Dendritic cell treated with granulocyte-macrophage colony-stimulating factor and Interleukin-4, amounts not matched to agents 40 ng/mL and 50 ng/mL, for 4 days (primary cell): ENCODE measurements around the gene MUC5B.
"Not testable (repeated sequence)": the region's sequence is repeated elsewhere in the genome, so short reads cannot be mapped to it uniquely, and the experiment has no call there.

Source experiments
- H3K27ac Mint-ChIP-seq: one replicate; pipeline ENCODE4 v1.8.0; 2022; ENCODE audit warnings: mild to moderate bottlenecking, mixed read lengths
- H3K27me3 Mint-ChIP-seq: one replicate; pipeline ENCODE4 v1.8.0; 2022; ENCODE audit warnings: mild to moderate bottlenecking, mixed read lengths
- H3K36me3 Mint-ChIP-seq: one replicate; pipeline ENCODE4 v1.8.0; 2022; ENCODE audit warnings: low read depth, mixed read lengths
- H3K4me1 Mint-ChIP-seq: one replicate; pipeline ENCODE4 v1.8.0; 2022; ENCODE audit warnings: low read depth, mixed read lengths
- H3K4me3 Mint-ChIP-seq: one replicate; pipeline ENCODE4 v1.8.0; 2022; ENCODE audit warnings: mild to moderate bottlenecking, moderate library complexity, mixed read lengths
- H3K9me3 Mint-ChIP-seq: one replicate; pipeline ENCODE4 v1.8.0; 2022; ENCODE audit warnings: mixed read lengths
- intact Hi-C: fragments of 100-400 bp; cut with micrococcal nuclease; formaldehyde crosslinking; loops from one replicate; pipeline ENCODE4 v1.15.0; 2022

Gene MUC5B

GRCh38 chr11:1246301-1246700 is 23.4 kb downstream of the MUC5B start:
- intact Hi-C loops, H3K36me3 Mint-ChIP-seq, H3K27me3 Mint-ChIP-seq, H3K4me1 Mint-ChIP-seq, H3K4me3 Mint-ChIP-seq, H3K27ac Mint-ChIP-seq: not testable (repeated sequence)
- peaks cover 67% of the 10 kb centered on the region for H3K9me3 Mint-ChIP-seq

GRCh38 chr11:1247026-1247425 is 24.2 kb downstream of the MUC5B start:
- intact Hi-C loops, H3K27ac Mint-ChIP-seq, H3K4me1 Mint-ChIP-seq, H3K4me3 Mint-ChIP-seq, H3K36me3 Mint-ChIP-seq, H3K27me3 Mint-ChIP-seq: not testable (repeated sequence)
- H3K9me3 Mint-ChIP-seq = peaks cover 67% of the 10 kb centered on the region

- H3K27ac Mint-ChIP-seq, H3K27me3 Mint-ChIP-seq, intact Hi-C loops, H3K4me3 Mint-ChIP-seq, H3K4me1 Mint-ChIP-seq, H3K36me3 Mint-ChIP-seq: not testable (repeated sequence)
- peaks cover 60% of the 10 kb centered on the region for H3K9me3 Mint-ChIP-seq
Measured at GRCh38 chr11:1248951-1249350, 26.1 kb downstream of the MUC5B start.

- peaks cover 60% of the 10 kb centered on the region for H3K9me3 Mint-ChIP-seq
- intact Hi-C loops, H3K4me1 Mint-ChIP-seq, H3K27ac Mint-ChIP-seq, H3K36me3 Mint-ChIP-seq, H3K27me3 Mint-ChIP-seq, H3K4me3 Mint-ChIP-seq: not testable (repeated sequence)
Measured at GRCh38 chr11:1250411-1250810, 27.5 kb downstream of the MUC5B start.

GRCh38 chr11:1251236-1251770 is 28.4 kb downstream of the MUC5B start:
- Mint-ChIP-seq H3K9me3 (peaks cover 51% of the 10 kb centered on the region), H3K4me1 (peaks cover 7% of the 10 kb centered on the region), H3K36me3 (no peaks in the 10 kb centered on the region), H3K4me3 (no peak overlapping the region), H3K27me3 (no peaks in the 10 kb centered on the region), H3K27ac (no peak overlapping the region)
- intact Hi-C loops = no loop called here

- Mint-ChIP-seq H3K4me1 (peaks cover 7% of the 10 kb centered on the region), H3K27me3 (no peaks in the 10 kb centered on the region), H3K9me3 (peaks cover 40% of the 10 kb centered on the region), H3K4me3 (no peak overlapping the region), H3K36me3 (no peaks in the 10 kb centered on the region), H3K27ac (no peak overlapping the region)
- intact Hi-C loops = no loop called here
Measured at GRCh38 chr11:1252371-1253102, 29.7 kb downstream of the MUC5B start.

- H3K36me3 Mint-ChIP-seq = no peaks in the 10 kb centered on the region
- H3K9me3 Mint-ChIP-seq = peaks cover 38% of the 10 kb centered on the region
- peaks cover 7% of the 10 kb centered on the region for H3K4me1 Mint-ChIP-seq
- H3K27ac Mint-ChIP-seq = no peak overlapping the region
- no peaks in the 10 kb centered on the region for H3K27me3 Mint-ChIP-seq
- intact Hi-C loops = no loop called here
- H3K4me3 Mint-ChIP-seq = no peak overlapping the region
Measured at GRCh38 chr11:1253103-1253485, 30.2 kb downstream of the MUC5B start.

- Mint-ChIP-seq H3K4me3 (no peak overlapping the region), H3K27me3 (no peaks in the 10 kb centered on the region), H3K4me1 (peaks cover 7% of the 10 kb centered on the region), H3K27ac (no peak overlapping the region), H3K36me3 (no peaks in the 10 kb centered on the region), H3K9me3 (peaks cover 32% of the 10 kb centered on the region)
- intact Hi-C loops = no loop called here
Measured at GRCh38 chr11:1254086-1254648, 31.3 kb downstream of the MUC5B start.

- intact Hi-C loops = no loop called here
- Mint-ChIP-seq H3K36me3 (no peaks in the 10 kb centered on the region), H3K4me3 (no peak overlapping the region), H3K9me3 (peaks cover 27% of the 10 kb centered on the region), H3K27me3 (no peaks in the 10 kb centered on the region), H3K4me1 (peaks cover 7% of the 10 kb centered on the region), H3K27ac (no peak overlapping the region)
Measured at GRCh38 chr11:1254733-1255132, 31.9 kb downstream of the MUC5B start.

GRCh38 chr11:1255151-1255550 is 32.3 kb downstream of the MUC5B start:
- no peak overlapping the region for H3K4me3 Mint-ChIP-seq
- peaks cover 23% of the 10 kb centered on the region for H3K9me3 Mint-ChIP-seq
- H3K27ac Mint-ChIP-seq = no peak overlapping the region
- H3K27me3 Mint-ChIP-seq = no peaks in the 10 kb centered on the region
- peaks cover 7% of the 10 kb centered on the region for H3K4me1 Mint-ChIP-seq
- intact Hi-C loops = no loop called here
- H3K36me3 Mint-ChIP-seq = no peaks in the 10 kb centered on the region

GRCh38 chr11:1256257-1257045 is 33.6 kb downstream of the MUC5B start:
- intact Hi-C loops = no loop called here
- H3K9me3 Mint-ChIP-seq = peaks cover 10% of the 10 kb centered on the region
- H3K4me3 Mint-ChIP-seq = no peak overlapping the region
- H3K27ac Mint-ChIP-seq = no peak overlapping the region
- no peaks in the 10 kb centered on the region for H3K27me3 Mint-ChIP-seq
- no peaks in the 10 kb centered on the region for H3K4me1 Mint-ChIP-seq
- no peaks in the 10 kb centered on the region for H3K36me3 Mint-ChIP-seq

GRCh38 chr11:1257366-1257765 is 34.5 kb downstream of the MUC5B start:
- Mint-ChIP-seq H3K27ac (no peak overlapping the region), H3K4me3 (no peak overlapping the region), H3K4me1 (peaks cover 6% of the 10 kb centered on the region), H3K9me3 (peaks cover 1% of the 10 kb centered on the region), H3K36me3 (no peaks in the 10 kb centered on the region), H3K27me3 (no peaks in the 10 kb centered on the region)
- intact Hi-C loops = no loop called here

- Mint-ChIP-seq H3K4me3 (no peak overlapping the region), H3K9me3 (no peaks in the 10 kb centered on the region), H3K36me3 (no peaks in the 10 kb centered on the region), H3K27me3 (no peaks in the 10 kb centered on the region), H3K27ac (no peak overlapping the region), H3K4me1 (peaks cover 12% of the 10 kb centered on the region)
- intact Hi-C loops = no loop called here
Measured at GRCh38 chr11:1257916-1258315, 35.0 kb downstream of the MUC5B start.

- no peak overlapping the region for H3K4me3 Mint-ChIP-seq
- no peaks in the 10 kb centered on the region for H3K27me3 Mint-ChIP-seq
- intact Hi-C loops = no loop called here
- no peak overlapping the region for H3K27ac Mint-ChIP-seq
- H3K36me3 Mint-ChIP-seq = no peaks in the 10 kb centered on the region
- H3K4me1 Mint-ChIP-seq = peaks cover 15% of the 10 kb centered on the region
- no peaks in the 10 kb centered on the region for H3K9me3 Mint-ChIP-seq
Measured at GRCh38 chr11:1258401-1259075, 35.7 kb downstream of the MUC5B start.
